Keratinocyte (primary cell): ENCODE measurements around the gene FOXP4. TPM values are rescaled to one million over a fixed set of nuclear protein-coding genes. Genes with fewer than 3 reads are reported as not detected.

Source experiments
- DNase-seq: peaks from one replicate; pipeline ENCODE4 v3.0.0-alpha.2; 2011; ENCODE audit warnings: low read depth, missing footprints, low spot score
- FAIRE-seq: peaks from 2 replicates; lab custom pipeline; 2011; peaks lifted over from hg19 to GRCh38; lab: Jason Lieb, UNC
- H2AFZ ChIP-seq: 2 replicates; pipeline ENCODE4 v1.6.0; 2012; ENCODE audit warnings: low read length, control low read depth, inconsistent platforms; ENCODE audit not compliant: control insufficient read depth
- H3K27ac ChIP-seq: 2 replicates; pipeline ENCODE4 v1.5.1; 2011; ENCODE audit warnings: low read length; ENCODE audit not compliant: control insufficient read depth, insufficient read depth
- H3K27me3 ChIP-seq: 3 replicates; pipeline ENCODE4 v1.6.0; 2011; ENCODE audit warnings: low read length; ENCODE audit not compliant: control insufficient read depth, insufficient read depth; ENCODE audit errors: extremely low read depth
- H3K36me3 ChIP-seq, 2 experiments: 2 replicates in 1 of 2; 3 replicates in 1 of 2; pipeline ENCODE4 v1.5.1; 2011; ENCODE audit warnings: low read length in 2 of 2, mild to moderate bottlenecking in 1 of 2; ENCODE audit not compliant: control insufficient read depth in 2 of 2, insufficient read depth in 2 of 2; ENCODE audit errors: extremely low read depth in 1 of 2
- H3K4me1 ChIP-seq: 3 replicates; pipeline ENCODE4 v1.5.1; 2011; ENCODE audit warnings: low read length; ENCODE audit not compliant: control insufficient read depth, insufficient read depth; ENCODE audit errors: extremely low read depth
- H3K4me2 ChIP-seq: 3 replicates; pipeline ENCODE4 v1.6.0; 2011; ENCODE audit warnings: low read depth, low read length; ENCODE audit not compliant: control insufficient read depth, insufficient read depth; ENCODE audit errors: extremely low read depth
- H3K4me3 ChIP-seq, 3 experiments: fragments of 200-600 bp in 1 of 3; sonication (generic) in 1 of 3; 2 replicates in 2 of 3; 3 replicates in 1 of 3; pipeline ENCODE4 v1.5.1; 2011 to 2016; ENCODE audit warnings: low read length in 3 of 3, mild to moderate bottlenecking in 3 of 3, control low read depth in 2 of 3, inconsistent platforms in 1 of 3, low read depth in 1 of 3, mixed read lengths in 1 of 3, mixed run types in 1 of 3, moderate library complexity in 1 of 3; ENCODE audit not compliant: control insufficient read depth in 2 of 3, insufficient read depth in 2 of 3; ENCODE audit errors: extremely low read depth in 1 of 3
- H3K79me2 ChIP-seq: 2 replicates; pipeline ENCODE4 v1.6.0; 2012; ENCODE audit warnings: low read length; ENCODE audit not compliant: control insufficient read depth, insufficient read depth
- H3K9ac ChIP-seq: 3 replicates; pipeline ENCODE4 v1.6.0; 2011; ENCODE audit warnings: low read length; ENCODE audit not compliant: control insufficient read depth, insufficient read depth; ENCODE audit errors: extremely low read depth
- H3K9me1 ChIP-seq: 3 replicates; pipeline ENCODE4 v1.6.0; 2011; ENCODE audit warnings: low read length; ENCODE audit not compliant: control insufficient read depth, insufficient read depth; ENCODE audit errors: extremely low read depth
- H3K9me3 ChIP-seq: 2 replicates; pipeline ENCODE4 v1.5.1; 2012; ENCODE audit warnings: low read depth, low read length; ENCODE audit not compliant: control insufficient read depth
- H4K20me1 ChIP-seq: 3 replicates; pipeline ENCODE4 v1.6.0; 2011; ENCODE audit warnings: low read length; ENCODE audit not compliant: control insufficient read depth, insufficient read depth; ENCODE audit errors: extremely low read depth
- EZH2 ChIP-seq: IDR thresholded peaks from one replicate; pipeline ENCODE4 v1.6.1; 2012; ENCODE audit warnings: inconsistent platforms, mild to moderate bottlenecking, low read length, moderate library complexity
- dilution Hi-C: fragments of 300-500 bp; cut with MboI; formaldehyde crosslinking; loops from one replicate; pipeline ENCODE4 v1.7.0; 2020; ENCODE audit warnings: low sequenced_read_pairs; ENCODE audit not compliant: extremely low pct_ligation_motif_present
- polyA plus RNA-seq, 5 experiments: library from polyadenylated mRNA; depleted of rRNA in 3 of 5; stranded (reverse) in 3 of 5; stranded (forward) in 1 of 5; unstranded in 1 of 5; fragments of >200 nt; gene quantifications; 1 replicate in 1 of 5; 2 replicates in 3 of 5; 3 replicates in 1 of 5; pipeline versions ENCODE4 v1.2.1 to v1.2.3, GENCODE V29; 2011 to 2012; ENCODE audit warnings: missing spikeins in 2 of 5, low read depth in 1 of 5, low replicate concordance in 1 of 5
- TF ChIP-seq, protein P1 (sequence below), 3 experiments: IDR thresholded peaks in 1 of 3; conservative IDR thresholded peaks in 1 of 3; optimal IDR thresholded peaks in 1 of 3; 2 replicates in 2 of 3; 3 replicates in 1 of 3; pipeline versions ENCODE3 to v1.5.1; 2011; ENCODE audit warnings: low read length in 3 of 3, mild to moderate bottlenecking in 3 of 3, moderate library complexity in 2 of 3, control low read depth in 1 of 3, inconsistent platforms in 1 of 3; ENCODE audit not compliant: insufficient read depth in 2 of 3; ENCODE audit errors: extremely low read depth in 1 of 3

Gene FOXP4
- polyA plus RNA-seq, 1 donor (not counting 4 experiments of a cell fraction or from before 2014, with no cell fraction given) = 1.1 TPM

DNA sequence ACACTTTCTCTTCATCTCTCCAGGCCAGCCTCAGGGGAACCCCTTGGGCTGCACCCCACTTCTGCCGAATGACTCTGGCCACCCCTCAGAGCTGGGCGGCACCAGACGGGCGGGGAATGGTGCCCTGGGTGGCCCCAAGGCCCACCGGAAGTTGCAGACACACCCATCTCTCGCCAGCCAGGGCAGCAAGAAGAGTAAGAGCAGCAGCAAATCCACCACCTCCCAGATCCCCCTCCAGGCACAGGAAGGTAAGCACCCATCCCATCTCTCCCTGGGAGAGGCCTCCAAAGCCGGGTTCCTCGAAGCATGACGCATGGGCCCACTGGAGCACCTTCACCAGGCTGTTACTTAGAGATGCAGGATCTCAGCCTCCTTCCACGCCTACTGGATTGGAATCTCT is 103.4 kb downstream of the FOXP4 start:
- Histone ChIP-seq H3K9me1 (no peaks in the 10 kb centered on the region), H2AFZ (no peak overlapping the region), H3K27me3 (no peaks in the 10 kb centered on the region), H3K4me3 (no peak overlapping the region), H3K9me3 (no peaks in the 10 kb centered on the region), H3K4me2 (no peak overlapping the region), H3K27ac (no peak overlapping the region), H3K79me2 (peaks cover 18% of the 10 kb centered on the region), H3K4me1 (peaks cover 3% of the 10 kb centered on the region), H3K36me3 (peaks cover 51 to 58% of the 10 kb centered on the region in 2 experiments), H4K20me1 (peaks cover 7% of the 10 kb centered on the region), H3K9ac (no peak overlapping the region)
- no peak for DNase-seq
- FAIRE-seq = no peak
- TF ChIP-seq, protein P1, sequence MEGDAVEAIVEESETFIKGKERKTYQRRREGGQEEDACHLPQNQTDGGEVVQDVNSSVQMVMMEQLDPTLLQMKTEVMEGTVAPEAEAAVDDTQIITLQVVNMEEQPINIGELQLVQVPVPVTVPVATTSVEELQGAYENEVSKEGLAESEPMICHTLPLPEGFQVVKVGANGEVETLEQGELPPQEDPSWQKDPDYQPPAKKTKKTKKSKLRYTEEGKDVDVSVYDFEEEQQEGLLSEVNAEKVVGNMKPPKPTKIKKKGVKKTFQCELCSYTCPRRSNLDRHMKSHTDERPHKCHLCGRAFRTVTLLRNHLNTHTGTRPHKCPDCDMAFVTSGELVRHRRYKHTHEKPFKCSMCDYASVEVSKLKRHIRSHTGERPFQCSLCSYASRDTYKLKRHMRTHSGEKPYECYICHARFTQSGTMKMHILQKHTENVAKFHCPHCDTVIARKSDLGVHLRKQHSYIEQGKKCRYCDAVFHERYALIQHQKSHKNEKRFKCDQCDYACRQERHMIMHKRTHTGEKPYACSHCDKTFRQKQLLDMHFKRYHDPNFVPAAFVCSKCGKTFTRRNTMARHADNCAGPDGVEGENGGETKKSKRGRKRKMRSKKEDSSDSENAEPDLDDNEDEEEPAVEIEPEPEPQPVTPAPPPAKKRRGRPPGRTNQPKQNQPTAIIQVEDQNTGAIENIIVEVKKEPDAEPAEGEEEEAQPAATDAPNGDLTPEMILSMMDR (optimal IDR thresholded peaks at IDR 0.05 in 1 of 3, IDR thresholded peaks at IDR 0.05 in 1 of 3, conservative IDR thresholded peaks at IDR 0.05 in 1 of 3; ENCODE audit: extremely low read depth in 1 of 3, insufficient read depth in 2 of 3, low read length in 3 of 3) = no peak
- TF ChIP-seq EZH2 = no peak
- dilution Hi-C loops = no loop called here

DNA sequence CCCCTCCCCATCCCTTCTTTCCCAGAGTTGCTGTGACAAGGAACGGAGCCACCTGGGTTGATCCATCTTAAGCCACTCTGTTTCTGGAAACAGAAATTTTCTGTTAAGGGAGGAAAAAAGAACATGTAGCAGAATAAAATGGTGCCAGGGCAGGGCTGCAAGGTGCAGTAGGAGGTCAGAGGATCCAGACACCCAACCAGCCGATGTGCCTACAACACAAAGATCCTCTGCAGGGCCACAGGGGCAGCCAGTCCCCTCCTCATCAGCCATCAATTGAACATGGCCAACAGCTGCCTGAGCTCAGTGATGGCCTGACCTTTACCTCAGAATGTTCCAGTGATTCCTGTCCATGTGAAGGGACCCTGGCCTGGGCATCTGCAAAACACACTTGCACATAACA is 103.9 kb downstream of the FOXP4 start:
- Histone ChIP-seq H3K9ac (no peak overlapping the region), H3K27ac (no peak overlapping the region), H3K79me2 (peaks cover 14% of the 10 kb centered on the region), H3K9me1 (no peaks in the 10 kb centered on the region), H4K20me1 (peaks cover 7% of the 10 kb centered on the region), H2AFZ (no peak overlapping the region), H3K4me1 (no peaks in the 10 kb centered on the region), H3K4me2 (no peak overlapping the region), H3K27me3 (no peaks in the 10 kb centered on the region), H3K9me3 (no peaks in the 10 kb centered on the region), H3K4me3 (no peak overlapping the region), H3K36me3 (peaks cover 51 to 53% of the 10 kb centered on the region in 2 experiments)
- FAIRE-seq = no peak
- TF ChIP-seq, protein P1 (optimal IDR thresholded peaks at IDR 0.05 in 1 of 3, IDR thresholded peaks at IDR 0.05 in 1 of 3, conservative IDR thresholded peaks at IDR 0.05 in 1 of 3; ENCODE audit: extremely low read depth in 1 of 3, insufficient read depth in 2 of 3, low read length in 3 of 3) = no peak
- TF ChIP-seq EZH2 = no peak
- dilution Hi-C loops = no loop called here
- no peak for DNase-seq
